GM21528 (cell line): ENCODE data around the gene C1orf56.
"Not testable (repeated sequence)": the region's sequence is repeated elsewhere in the genome, so short reads cannot be mapped to it uniquely, and the experiment has no call there.

Experiments used
- ATAC-seq: cut with Tn5 transposase; IDR thresholded peaks from one replicate; pipeline ENCODE4 v1.9.1; 2021; ENCODE audit warnings: mild to moderate bottlenecking, moderate library complexity; ENCODE audit not compliant: unreplicated experiment, low FRiP score

C1orf56 gene

DNA sequence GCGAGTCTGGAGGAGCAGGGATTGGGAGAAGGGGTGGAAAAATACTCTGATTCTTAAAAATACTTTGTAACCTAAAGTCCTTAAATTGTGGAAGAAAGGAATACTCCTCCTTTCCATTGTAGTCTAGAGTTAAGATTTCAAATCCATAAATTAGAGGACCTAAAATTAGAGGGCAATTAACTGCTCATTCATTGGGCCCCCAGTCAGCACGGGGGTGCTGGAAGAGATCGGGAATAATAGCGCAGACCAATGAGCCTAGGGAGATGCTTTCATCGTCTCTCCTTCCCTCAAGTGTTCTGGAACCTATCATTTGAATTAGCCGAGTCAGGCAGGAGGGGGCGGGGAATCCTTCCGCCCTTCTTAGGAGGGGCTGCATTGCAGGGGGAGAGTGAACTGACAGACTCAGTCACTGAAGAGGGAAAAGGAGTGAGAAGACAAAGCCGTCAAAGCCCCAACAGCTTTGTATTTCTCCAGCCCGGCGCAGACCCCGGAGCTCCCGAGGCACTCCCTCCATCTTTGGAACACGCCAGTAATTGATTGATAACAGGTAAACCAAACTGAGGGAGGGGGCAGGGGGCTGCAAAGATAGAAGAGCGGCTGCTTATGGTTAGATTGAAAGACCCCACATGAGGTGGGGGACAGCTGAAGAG, 12.6 kb downstream of the C1orf56 start, which contains the start of gene MLLT11:
MLLT11 (plus strand) TSS at position 391 of the 650 bp plus-strand sequence. CDS start 6,828 bp downstream, outside the sequence.
- ATAC-seq = no peak

DNA sequence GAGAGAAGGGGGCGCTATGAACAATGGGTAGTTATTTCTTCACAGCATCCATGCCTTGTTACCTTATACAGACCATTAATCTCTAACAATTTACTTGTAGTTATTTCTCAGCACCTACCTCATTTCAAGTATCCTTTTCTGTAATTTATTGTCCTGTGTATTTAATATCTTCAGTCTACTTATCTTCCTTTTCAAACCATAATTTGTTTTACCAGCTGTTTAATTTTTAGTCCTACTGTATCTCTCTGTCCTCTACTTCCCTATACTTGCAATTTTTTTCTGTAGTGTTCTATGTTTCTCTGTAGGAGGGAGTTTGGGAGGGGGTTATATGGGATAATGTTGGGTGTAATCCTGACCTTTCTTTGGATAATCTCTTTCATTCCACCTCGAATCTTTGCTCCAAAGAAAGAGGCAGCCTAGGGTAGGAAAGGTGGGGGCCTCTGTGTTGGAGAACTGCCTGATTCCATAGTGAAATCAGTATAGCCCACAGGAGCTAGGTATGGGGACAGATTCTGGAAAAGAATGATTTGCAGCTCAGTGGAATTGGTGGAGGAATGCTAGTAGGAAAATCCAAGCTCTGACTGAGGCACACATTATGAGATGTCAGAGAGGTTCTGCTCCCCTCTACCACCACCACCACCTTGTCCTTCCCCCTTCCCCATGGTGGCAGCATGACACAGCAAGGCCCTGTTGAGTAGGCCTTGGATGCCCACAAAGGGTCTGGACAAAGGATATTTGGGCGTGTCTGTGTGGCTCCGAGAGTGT, 13.3 kb downstream of the C1orf56 start:
- ATAC-seq = no peak

- no peak for ATAC-seq
These were observed 14.2 kb downstream of the C1orf56 start for GRCh38 chr1:151061704-151062103.

DNA sequence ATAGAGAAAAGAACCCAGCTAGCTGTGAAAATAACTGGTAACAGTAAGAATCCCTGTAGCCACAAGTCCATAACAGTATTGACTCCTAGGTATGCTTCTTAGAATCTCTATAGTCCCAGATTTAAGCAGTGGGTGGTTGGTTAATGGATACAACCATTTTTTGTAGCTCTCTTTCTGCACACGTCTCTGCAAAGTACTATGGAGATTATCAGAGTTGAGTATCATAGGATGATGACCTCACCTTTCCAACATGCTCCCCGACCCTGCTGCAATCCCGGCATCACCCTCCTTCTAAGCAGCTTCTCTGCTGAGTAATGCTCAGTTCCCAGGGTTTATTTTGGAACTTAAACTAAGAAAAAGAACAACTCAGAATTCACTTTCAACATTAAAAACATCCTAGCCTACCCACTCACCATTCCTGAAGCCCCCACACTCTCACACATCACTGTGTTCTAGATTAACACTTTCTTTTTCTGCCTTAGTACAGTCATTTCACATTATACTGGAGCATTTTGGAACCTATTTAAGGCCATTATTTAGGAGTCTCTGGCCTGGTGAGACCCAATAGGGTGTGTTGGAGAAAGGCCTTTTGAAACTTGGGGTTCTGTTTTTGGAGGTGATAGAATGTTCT, 15.3 kb downstream of the C1orf56 start:
- ATAC-seq = no peak

DNA sequence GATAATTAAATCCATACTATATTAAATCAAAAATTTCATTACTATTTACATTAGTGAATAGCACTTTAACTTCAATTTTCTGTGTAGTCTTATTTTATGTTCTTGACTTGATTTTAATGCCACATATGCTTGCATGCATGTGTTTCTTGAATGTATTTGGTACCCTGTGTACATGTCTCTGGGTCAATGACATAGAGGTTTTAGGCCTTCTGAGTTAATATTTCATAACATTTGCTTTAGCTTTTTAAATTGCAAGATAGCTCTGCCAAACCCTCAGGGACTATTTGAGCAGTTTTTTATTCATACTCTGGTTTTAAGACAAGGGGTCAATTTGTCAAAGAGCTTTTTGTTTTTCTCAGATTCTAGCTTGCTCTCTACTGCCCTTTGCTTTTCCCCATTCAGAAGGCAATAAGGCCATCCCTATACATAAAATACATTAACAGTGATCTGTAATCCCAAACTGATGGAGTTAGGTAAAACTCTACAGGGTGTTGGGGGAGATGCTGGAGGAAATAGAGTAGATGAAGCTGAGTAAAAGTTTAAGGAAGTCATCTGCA, 17.6 kb downstream of the C1orf56 start:
- ATAC-seq = no peak

DNA sequence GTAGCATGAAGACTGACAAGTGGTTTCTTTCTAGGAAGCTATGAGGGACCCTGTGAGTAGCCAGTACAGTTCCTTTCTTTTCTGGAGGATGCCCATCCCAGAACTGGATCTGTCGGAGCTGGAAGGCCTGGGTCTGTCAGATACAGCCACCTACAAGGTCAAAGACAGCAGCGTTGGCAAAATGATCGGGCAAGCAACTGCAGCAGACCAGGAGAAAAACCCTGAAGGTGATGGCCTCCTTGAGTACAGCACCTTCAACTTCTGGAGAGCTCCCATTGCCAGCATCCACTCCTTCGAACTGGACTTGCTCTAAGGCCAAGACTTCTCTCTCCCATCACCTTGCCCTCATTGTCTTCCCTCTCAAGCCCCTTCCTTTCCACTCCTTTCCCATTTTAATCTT, 19.6 kb downstream of the C1orf56 start:
- no peak for ATAC-seq

GRCh38 chr1:151069103-151069486, 21.5 kb downstream of the C1orf56 start:
- no peak for ATAC-seq

- ATAC-seq = peak; percentile 63
These were observed 23.1 kb downstream of the C1orf56 start, which contains the start of gene GABPB2 for GRCh38 chr1:151070474-151071276. Gene GABPB2, plus strand, starts transcription at chr1:151070761. Its CDS starts 17,429 bp downstream, at chr1:151088190.

GRCh38 chr1:151072224-151072623, 24.7 kb downstream of the C1orf56 start:
- no peak for ATAC-seq

GRCh38 chr1:151085953-151086559, 38.5 kb downstream of the C1orf56 start:
- ATAC-seq = no peak

DNA sequence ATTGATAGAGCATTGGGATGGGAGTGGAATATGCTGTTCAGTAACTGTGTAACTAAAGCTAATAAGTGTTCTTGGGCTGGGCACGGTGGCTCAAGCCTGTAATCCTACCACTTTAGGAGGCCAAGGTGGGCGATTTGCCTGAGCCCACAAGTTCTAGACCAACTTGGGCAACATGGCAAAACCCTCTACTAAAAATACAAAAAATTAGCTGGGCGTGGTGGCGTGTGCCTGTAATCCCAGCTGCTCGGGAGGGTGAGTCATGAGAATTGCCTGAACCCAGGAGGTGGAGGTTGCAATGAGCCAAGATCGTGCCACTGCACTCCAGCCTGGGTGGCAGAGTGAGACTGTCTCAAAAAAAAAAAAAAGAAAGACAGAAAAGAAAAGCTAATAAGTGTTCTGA, 49.9 kb downstream of the C1orf56 start:
- ATAC-seq = not testable (repeated sequence)

DNA sequence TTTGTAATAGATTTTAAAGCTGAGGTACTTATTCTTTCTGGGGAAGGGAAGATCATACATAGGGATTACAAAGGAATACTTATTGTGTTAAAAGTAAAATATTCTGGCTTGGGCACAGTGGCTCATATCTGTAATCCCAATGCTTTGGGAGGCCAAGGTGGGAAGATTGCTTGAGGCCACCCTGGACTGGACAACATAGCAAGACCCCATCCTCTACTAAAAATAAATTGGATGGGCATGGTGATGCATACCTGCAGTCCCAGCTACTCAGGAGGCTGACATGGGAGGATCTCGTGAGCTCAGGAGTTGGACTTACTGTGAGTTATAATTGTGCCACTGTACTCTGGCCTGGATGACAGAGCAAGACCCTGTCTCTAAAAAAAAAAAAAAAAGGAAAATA, 50.6 kb downstream of the C1orf56 start:
- ATAC-seq = no peak
